ENCODE data around the gene ARL4D. TPM values are rescaled to one million over a fixed set of nuclear protein-coding genes. Genes with fewer than 3 reads are reported as not detected.

Gene ARL4D, protein sequence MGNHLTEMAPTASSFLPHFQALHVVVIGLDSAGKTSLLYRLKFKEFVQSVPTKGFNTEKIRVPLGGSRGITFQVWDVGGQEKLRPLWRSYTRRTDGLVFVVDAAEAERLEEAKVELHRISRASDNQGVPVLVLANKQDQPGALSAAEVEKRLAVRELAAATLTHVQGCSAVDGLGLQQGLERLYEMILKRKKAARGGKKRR
- 36.6 TPM for polyA plus RNA-seq (2013, experiment 1 of 2)
- 32.4 TPM for polyA plus RNA-seq (2013, experiment 2 of 2)

- WGBS, 2 experiments (ENCODE audit: insufficient coverage in 2 of 2): 0 to 1% methylated on average over 46 to 51 of the region's 64 CpGs
- peak within 1 kb of the TSS; percentile 76 for H3K4me3 ChIP-seq (ENCODE audit: extremely low read depth, insufficient read depth, low read length, poor library complexity, severe bottlenecking)
- H3K9me3 ChIP-seq (ENCODE audit: control insufficient read depth, low read length): no peaks in the 10 kb centered on the region
- peak within 1 kb of the TSS; percentile 49 for H3K27ac ChIP-seq (ENCODE audit: low read depth, low read length, severe bottlenecking)
- peaks cover 22% of the 10 kb centered on the region for H3K36me3 ChIP-seq (ENCODE audit: control insufficient read depth, insufficient read depth, low read length)
- H3K4me1 ChIP-seq (ENCODE audit: control insufficient read depth, insufficient read depth, low read length, poor library complexity, severe bottlenecking): peaks cover 9% of the 10 kb centered on the region
These were observed at the start of gene ARL4D for GRCh38 chr17:43398724-43399595. Gene ARL4D (plus strand): TSS chr17:43398993. CDS start chr17:43399733, 740 bp downstream.

GRCh38 chr17:43349142-43349541 lies 49.7 kb upstream of the ARL4D start:
- Histone ChIP-seq H3K9me3 (ENCODE audit: control insufficient read depth, low read length) (peaks cover 39% of the 10 kb centered on the region), H3K36me3 (ENCODE audit: control insufficient read depth, insufficient read depth, low read length) (peaks cover 11% of the 10 kb centered on the region), H3K27ac (ENCODE audit: low read depth, low read length, severe bottlenecking) (no peak overlapping the region), H3K4me3 (ENCODE audit: extremely low read depth, insufficient read depth, low read length, poor library complexity, severe bottlenecking) (no peak overlapping the region), H3K4me1 (ENCODE audit: control insufficient read depth, insufficient read depth, low read length, poor library complexity, severe bottlenecking) (no peaks in the 10 kb centered on the region)
- WGBS, 2 experiments (ENCODE audit: insufficient coverage in 2 of 2): 80 to 100% methylated on average over 1 of the region's 2 CpGs

DNA sequence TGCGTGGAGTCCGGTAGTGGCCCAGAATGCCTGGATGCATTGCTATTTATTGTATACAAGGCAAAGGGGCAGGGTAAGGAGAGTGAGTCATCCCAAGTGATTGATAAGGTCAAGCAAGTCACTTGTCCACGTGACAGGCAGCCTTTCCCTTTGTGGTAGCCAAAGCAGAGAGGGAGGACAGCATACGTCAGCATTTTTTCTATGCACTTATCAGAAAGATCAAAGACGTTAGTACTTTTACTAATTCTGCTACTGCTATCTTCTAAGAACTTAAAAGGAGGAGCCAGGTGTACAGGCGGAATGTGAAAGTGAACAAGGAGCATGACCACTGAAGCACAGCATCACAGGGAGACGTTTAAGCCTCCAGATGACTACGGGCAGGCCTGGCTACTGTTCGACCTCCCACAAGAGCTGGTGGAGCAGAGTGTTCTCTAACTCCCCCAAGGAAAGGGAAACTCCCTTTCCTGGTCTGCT lies 47.9 kb upstream of the ARL4D start:
- H3K4me3 ChIP-seq (ENCODE audit: extremely low read depth, insufficient read depth, low read length, poor library complexity, severe bottlenecking): no peak overlapping the region
- H3K27ac ChIP-seq (ENCODE audit: low read depth, low read length, severe bottlenecking): no peak overlapping the region
- H3K36me3 ChIP-seq (ENCODE audit: control insufficient read depth, insufficient read depth, low read length): peaks cover 11% of the 10 kb centered on the region
- H3K4me1 ChIP-seq (ENCODE audit: control insufficient read depth, insufficient read depth, low read length, poor library complexity, severe bottlenecking): no peaks in the 10 kb centered on the region
- H3K9me3 ChIP-seq (ENCODE audit: control insufficient read depth, low read length): peaks cover 39% of the 10 kb centered on the region
- 93 to 96% methylated on average over 7 of the region's 9 CpGs for WGBS, 2 experiments (ENCODE audit: insufficient coverage in 2 of 2)

DNA sequence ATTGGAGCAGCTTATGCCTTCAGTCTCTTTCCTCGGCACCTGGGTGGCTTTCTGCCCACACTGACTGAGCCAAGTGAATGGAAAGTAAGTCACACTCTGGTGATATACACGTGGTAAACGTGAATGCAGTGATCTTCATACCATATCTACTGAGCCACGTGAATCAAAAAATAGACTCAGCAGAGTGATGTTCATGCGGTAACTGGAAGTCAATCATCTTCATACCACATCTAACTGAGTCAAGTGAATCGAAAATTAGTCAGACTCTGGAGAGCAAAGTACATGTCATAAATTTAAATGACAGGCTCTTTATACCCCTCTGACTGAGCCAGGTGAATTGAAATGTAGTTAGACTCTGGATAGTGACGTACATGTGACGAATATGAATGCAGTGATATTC lies 47.1 kb upstream of the ARL4D start:
- Histone ChIP-seq H3K4me1 (ENCODE audit: control insufficient read depth, insufficient read depth, low read length, poor library complexity, severe bottlenecking) (no peaks in the 10 kb centered on the region), H3K36me3 (ENCODE audit: control insufficient read depth, insufficient read depth, low read length) (peaks cover 11% of the 10 kb centered on the region), H3K4me3 (ENCODE audit: extremely low read depth, insufficient read depth, low read length, poor library complexity, severe bottlenecking) (no peak overlapping the region), H3K9me3 (ENCODE audit: control insufficient read depth, low read length) (peaks cover 39% of the 10 kb centered on the region), H3K27ac (ENCODE audit: low read depth, low read length, severe bottlenecking) (no peak overlapping the region)
- WGBS, 2 experiments (ENCODE audit: insufficient coverage in 2 of 2): 91 to 92% methylated on average over 7 of the region's 8 CpGs

DNA sequence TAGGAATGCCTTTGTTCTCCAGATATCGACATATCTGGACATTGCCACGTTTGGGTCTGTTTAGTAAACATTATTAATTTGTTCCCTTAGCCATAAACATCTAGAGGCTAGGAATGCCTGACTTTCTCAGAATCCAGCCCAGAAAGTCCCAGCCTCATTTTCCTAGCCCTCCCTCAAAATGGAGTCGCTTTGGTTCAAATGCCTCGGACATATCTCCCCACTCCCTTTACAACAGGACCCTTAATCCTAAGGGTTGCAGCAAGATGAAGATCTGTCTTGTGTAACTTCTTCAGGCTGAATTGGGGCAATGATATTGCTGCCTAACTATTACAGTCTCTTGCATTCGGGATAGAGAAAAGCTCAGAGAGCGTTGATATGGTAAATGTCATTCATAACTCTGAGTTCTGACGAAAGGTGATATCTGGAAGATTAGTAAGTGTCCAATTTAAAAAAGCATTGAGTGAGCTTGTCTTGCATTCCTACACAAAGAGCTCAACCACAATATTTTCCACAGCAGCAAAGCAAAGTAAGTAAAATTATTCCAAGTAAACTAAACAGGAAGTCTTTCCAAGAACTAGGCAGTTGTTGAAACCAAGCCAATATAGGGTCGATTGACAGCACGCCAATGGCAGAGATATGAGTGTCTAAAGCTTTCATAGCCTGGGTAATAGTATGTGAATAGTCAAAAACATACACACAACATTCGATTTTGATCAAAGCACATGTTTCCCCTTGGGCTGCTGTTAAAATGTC lies 46.0 kb upstream of the ARL4D start:
- Histone ChIP-seq H3K36me3 (ENCODE audit: control insufficient read depth, insufficient read depth, low read length) (peaks cover 11% of the 10 kb centered on the region), H3K4me3 (ENCODE audit: extremely low read depth, insufficient read depth, low read length, poor library complexity, severe bottlenecking) (no peak overlapping the region), H3K9me3 (ENCODE audit: control insufficient read depth, low read length) (peaks cover 30% of the 10 kb centered on the region), H3K27ac (ENCODE audit: low read depth, low read length, severe bottlenecking) (no peak overlapping the region), H3K4me1 (ENCODE audit: control insufficient read depth, insufficient read depth, low read length, poor library complexity, severe bottlenecking) (no peaks in the 10 kb centered on the region)
- WGBS, 2 experiments (ENCODE audit: insufficient coverage in 2 of 2): 96 to 100% methylated on average over 2 to 6 of the region's 10 CpGs

DNA sequence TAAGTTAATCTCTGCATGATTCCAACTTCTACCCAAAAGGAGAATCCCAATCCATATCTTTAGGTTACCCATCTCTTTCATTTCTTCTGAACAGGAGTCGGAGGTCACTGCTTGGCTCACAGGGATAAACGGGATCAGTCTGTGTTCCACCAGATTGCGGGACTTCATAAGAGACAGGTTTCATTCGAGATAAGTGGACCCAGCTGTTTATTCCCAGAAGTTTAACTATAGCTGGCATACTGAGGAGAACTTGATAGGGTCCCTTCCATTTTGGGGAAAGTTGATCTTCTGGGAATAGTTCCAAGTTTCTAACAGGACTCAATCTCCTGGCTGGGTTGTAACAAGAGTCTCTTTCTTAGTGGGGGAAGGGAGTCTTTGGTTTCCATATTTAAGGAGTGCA lies 45.4 kb upstream of the ARL4D start:
- H3K4me3 ChIP-seq (ENCODE audit: extremely low read depth, insufficient read depth, low read length, poor library complexity, severe bottlenecking): no peak overlapping the region
- peaks cover 23% of the 10 kb centered on the region for H3K9me3 ChIP-seq (ENCODE audit: control insufficient read depth, low read length)
- 91 to 100% methylated on average over 4 of the region's 4 CpGs for WGBS, 2 experiments (ENCODE audit: insufficient coverage in 2 of 2)

GRCh38 chr17:43354371-43354770 lies 44.4 kb upstream of the ARL4D start:
- H3K4me3 ChIP-seq (ENCODE audit: extremely low read depth, insufficient read depth, low read length, poor library complexity, severe bottlenecking): no peak overlapping the region
- peaks cover 11% of the 10 kb centered on the region for H3K36me3 ChIP-seq (ENCODE audit: control insufficient read depth, insufficient read depth, low read length)
- no peaks in the 10 kb centered on the region for H3K4me1 ChIP-seq (ENCODE audit: control insufficient read depth, insufficient read depth, low read length, poor library complexity, severe bottlenecking)
- 88 to 100% methylated on average over 1 to 2 of the region's 2 CpGs for WGBS, 2 experiments (ENCODE audit: insufficient coverage in 2 of 2)
- no peak overlapping the region for H3K27ac ChIP-seq (ENCODE audit: low read depth, low read length, severe bottlenecking)
- H3K9me3 ChIP-seq (ENCODE audit: control insufficient read depth, low read length): peaks cover 14% of the 10 kb centered on the region

More for the DNA sequence above, 45.4 kb upstream of the ARL4D start:
- peaks cover 11% of the 10 kb centered on the region for H3K36me3 ChIP-seq (ENCODE audit: control insufficient read depth, insufficient read depth, low read length)
- H3K4me1 ChIP-seq (ENCODE audit: control insufficient read depth, insufficient read depth, low read length, poor library complexity, severe bottlenecking): no peaks in the 10 kb centered on the region
- no peak overlapping the region for H3K27ac ChIP-seq (ENCODE audit: low read depth, low read length, severe bottlenecking)

- H3K36me3 ChIP-seq (ENCODE audit: control insufficient read depth, insufficient read depth, low read length): peaks cover 4% of the 10 kb centered on the region
- no peak overlapping the region for H3K4me3 ChIP-seq (ENCODE audit: extremely low read depth, insufficient read depth, low read length, poor library complexity, severe bottlenecking)
- no peaks in the 10 kb centered on the region for H3K4me1 ChIP-seq (ENCODE audit: control insufficient read depth, insufficient read depth, low read length, poor library complexity, severe bottlenecking)
- no peaks in the 10 kb centered on the region for H3K9me3 ChIP-seq (ENCODE audit: control insufficient read depth, low read length)
- WGBS, 2 experiments (ENCODE audit: insufficient coverage in 2 of 2): 96% methylated on average over 3 to 5 of the region's 5 CpGs
- no peak overlapping the region for H3K27ac ChIP-seq (ENCODE audit: low read depth, low read length, severe bottlenecking)
These were observed 42.3 kb upstream of the ARL4D start for GRCh38 chr17:43356450-43356849.

- Histone ChIP-seq H3K4me3 (ENCODE audit: extremely low read depth, insufficient read depth, low read length, poor library complexity, severe bottlenecking) (no peak overlapping the region), H3K27ac (ENCODE audit: low read depth, low read length, severe bottlenecking) (no peak overlapping the region), H3K4me1 (ENCODE audit: control insufficient read depth, insufficient read depth, low read length, poor library complexity, severe bottlenecking) (peaks cover 1% of the 10 kb centered on the region), H3K9me3 (ENCODE audit: control insufficient read depth, low read length) (no peaks in the 10 kb centered on the region), H3K36me3 (ENCODE audit: control insufficient read depth, insufficient read depth, low read length) (peaks cover 4% of the 10 kb centered on the region)
- 90 to 100% methylated on average over 3 of the region's 4 CpGs for WGBS, 2 experiments (ENCODE audit: insufficient coverage in 2 of 2)
These were observed 41.8 kb upstream of the ARL4D start for GRCh38 chr17:43356999-43357398.

DNA sequence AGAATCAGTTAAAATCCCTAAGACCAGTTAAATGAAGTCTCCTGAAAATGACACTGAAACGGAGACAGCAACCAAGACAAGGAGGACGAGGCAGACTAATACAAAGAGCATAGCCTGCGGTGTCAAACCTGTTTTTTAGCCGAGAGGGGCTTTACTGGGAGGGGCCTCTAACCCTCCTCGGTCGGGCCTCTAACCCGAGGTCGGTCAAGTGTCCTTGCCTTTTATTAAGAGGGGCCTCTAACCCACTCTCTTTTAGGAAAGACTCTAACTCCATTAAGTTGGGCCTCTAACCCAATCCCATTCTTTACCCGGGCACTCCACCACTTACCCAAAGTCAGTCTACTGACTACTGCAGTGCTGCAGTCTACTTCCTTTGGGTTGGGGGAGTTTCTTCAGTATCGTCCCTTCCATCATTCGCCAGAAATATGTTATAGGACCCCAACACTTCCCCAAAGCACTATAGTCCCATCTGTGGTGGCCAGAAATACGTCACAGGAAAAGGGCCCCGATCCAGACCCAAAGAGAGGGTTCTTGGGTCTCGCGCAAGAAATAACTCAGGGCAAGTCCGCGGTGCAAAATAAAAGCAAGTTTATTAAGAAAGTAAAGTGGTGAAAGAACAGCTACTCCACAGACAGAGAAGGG lies 39.2 kb upstream of the ARL4D start:
- Histone ChIP-seq H3K27ac (ENCODE audit: low read depth, low read length, severe bottlenecking) (peak overlapping the region; percentile 100), H3K4me3 (ENCODE audit: extremely low read depth, insufficient read depth, low read length, poor library complexity, severe bottlenecking) (peak overlapping the region; percentile 40), H3K9me3 (ENCODE audit: control insufficient read depth, low read length) (no peaks in the 10 kb centered on the region), H3K4me1 (ENCODE audit: control insufficient read depth, insufficient read depth, low read length, poor library complexity, severe bottlenecking) (peaks cover 5% of the 10 kb centered on the region), H3K36me3 (ENCODE audit: control insufficient read depth, insufficient read depth, low read length) (no peaks in the 10 kb centered on the region)
- WGBS, 2 experiments (ENCODE audit: insufficient coverage in 2 of 2): 90 to 93% methylated on average over 14 to 16 of the region's 17 CpGs

All from mesodermal cell (in vitro differentiated cells).